ENCODE results near the gene MCU. TPM values are rescaled to one million over a fixed set of nuclear protein-coding genes. Genes with fewer than 3 reads are reported as not detected.
A peak's percentile ranks its signal among the peaks of the same experiment; 100 is the strongest.
"Not testable (repeated sequence)": the region's sequence is repeated elsewhere in the genome, so short reads cannot be mapped to it uniquely, and the experiment has no call there.

Gene MCU
- total RNA-seq (10 to 100 TPM in 1 of 2 experiments, 1 to 10 TPM in 1; 9.9 to 10.6 TPM), polyA plus RNA-seq (1 to 10 TPM; 4.1 to 9.0 (median 6.2) TPM), total RNA-seq (11.3 to 14.9 (median 13.8) reads per million in 6 experiments)

DNA sequence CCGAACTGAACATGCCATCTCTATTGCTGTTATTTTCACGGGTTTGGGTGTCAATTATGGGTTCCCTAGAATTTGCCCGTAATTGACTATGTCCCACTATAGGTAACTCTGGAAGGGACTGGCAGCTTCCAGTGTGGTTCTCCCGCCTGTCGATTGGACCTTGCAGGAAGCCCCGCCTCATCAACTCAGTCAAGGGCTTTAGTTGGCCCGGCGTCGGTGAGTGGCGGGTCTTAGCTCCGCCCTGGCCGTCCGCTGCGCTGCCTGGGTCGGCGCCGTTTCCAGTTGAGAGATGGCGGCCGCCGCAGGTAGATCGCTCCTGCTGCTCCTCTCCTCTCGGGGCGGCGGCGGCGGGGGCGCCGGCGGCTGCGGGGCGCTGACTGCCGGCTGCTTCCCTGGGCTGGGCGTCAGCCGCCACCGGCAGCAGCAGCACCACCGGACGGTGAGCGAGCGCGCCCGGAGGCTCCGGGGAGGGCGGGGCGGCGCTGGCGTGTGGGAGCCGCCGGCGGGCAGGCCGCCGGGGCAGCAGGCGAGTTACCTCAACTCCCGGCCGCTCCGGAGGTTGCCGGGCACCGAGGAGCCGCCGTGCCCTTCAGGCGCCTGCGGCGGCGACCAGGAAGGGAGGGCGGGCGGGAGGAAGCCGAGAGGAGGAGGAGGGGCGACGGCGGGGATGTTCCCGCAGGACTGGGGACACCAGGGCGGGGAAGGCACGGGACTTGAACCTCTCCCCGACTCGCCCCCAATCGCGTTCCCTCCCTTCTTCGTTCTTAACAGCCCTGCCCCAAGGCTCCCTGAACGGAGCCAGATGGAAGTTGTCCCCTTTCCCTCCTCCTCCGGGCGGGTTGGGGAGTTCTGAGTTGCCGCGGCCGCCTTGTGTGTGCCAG, at the start of gene MCU:
Gene MCU (plus strand): TSS at position 281 of the 881 bp plus-strand sequence. CDS start 9 bp downstream, at position 290.
- H3K4me3 Mint-ChIP-seq = peak within 1 kb of the TSS; percentile 85 to 96 (median 93)

DNA sequence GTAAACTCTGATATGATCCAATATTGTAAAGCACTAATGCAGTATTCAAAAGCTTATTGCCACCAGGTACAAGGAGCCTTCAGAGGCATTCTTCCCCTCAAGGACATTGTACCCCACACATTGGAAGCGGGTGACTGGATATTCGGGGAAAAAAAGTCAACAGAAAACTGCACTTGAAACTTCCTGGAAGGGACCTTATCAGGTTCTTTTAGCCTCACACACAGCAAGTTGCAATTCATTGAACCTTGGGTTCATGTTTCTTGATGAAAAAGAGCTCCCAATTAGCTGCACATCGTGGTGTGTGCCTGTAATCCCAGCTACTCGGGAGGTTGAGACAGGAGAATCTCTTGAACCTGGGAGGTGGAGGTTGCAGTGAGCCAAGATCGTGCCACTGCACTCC, 49.6 kb upstream of the MCU start:
- ATAC-seq = no peak
- Mint-ChIP-seq H3K27ac (no peak overlapping the region), H3K27me3 (peaks cover 0 to 9% (median 1%) of the 10 kb centered on the region in 5 donors), H3K4me3 (no peak overlapping the region), H3K4me1 (no peaks in the 10 kb centered on the region), H3K9me3 (no peaks in the 10 kb centered on the region), H3K36me3 (no peaks in the 10 kb centered on the region)
- no peak for DNase-seq
- POLR2A ChIA-PET = no interaction called here

More for the DNA sequence above, at the start of gene MCU:
- Mint-ChIP-seq H3K27ac (peak within 1 kb of the TSS; percentile 54 to 92 (median 88)), H3K9me3 (no peaks in the 10 kb centered on the region), H3K36me3 (no peaks in the 10 kb centered on the region), H3K4me1 (peaks cover 10 to 43% (median 34%) of the 10 kb centered on the region in 4 donors), H3K27me3 (peaks cover 0 to 10% (median 0%) of the 10 kb centered on the region in 5 donors)
- POLR2A ChIA-PET = interaction anchor here (0.5 to 1.4 kb wide), 4 partner anchors 9 to 401 kb away, joined by 4 to 7 read pairs (median 4); partner anchors contain the start of gene MICU1
- ATAC-seq (peak; percentile 93 to 94), DNase-seq (peak; percentile 88 to 96 (median 91))

DNA sequence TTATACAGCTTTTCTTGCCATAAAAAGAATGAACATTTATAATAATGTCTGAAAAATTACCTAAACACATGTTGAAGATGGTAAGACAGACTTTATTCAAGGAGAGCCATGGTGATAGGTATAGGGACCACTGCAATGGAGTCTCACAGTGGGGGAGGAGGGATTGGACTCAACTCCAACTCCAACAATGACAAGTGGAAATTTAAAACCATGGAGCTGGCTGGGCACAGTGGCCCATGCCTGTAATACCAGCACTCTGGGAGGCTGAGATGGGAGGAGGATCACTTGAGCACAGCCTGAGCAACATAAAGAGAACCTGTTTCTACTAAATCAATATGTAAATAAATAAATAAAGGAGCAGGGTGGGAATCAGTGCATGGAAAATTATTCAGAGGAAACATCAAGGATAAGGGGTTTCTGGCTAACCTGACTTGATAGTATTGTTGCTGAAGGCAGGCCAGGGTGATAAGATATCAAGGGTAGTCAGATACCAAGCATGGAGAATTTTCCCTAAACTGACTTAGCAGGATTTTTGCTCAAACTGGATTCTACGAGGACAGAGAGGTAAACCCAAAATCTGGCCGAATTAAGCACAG, 46.6 kb upstream of the MCU start:
- peaks cover 0 to 4% (median 0%) of the 10 kb centered on the region in 5 donors for H3K27me3 Mint-ChIP-seq
- H3K36me3 Mint-ChIP-seq = no peaks in the 10 kb centered on the region
- no peaks in the 10 kb centered on the region for H3K4me1 Mint-ChIP-seq
- ATAC-seq = no peak
- no peaks in the 10 kb centered on the region for H3K9me3 Mint-ChIP-seq
- POLR2A ChIA-PET = no interaction called here
- H3K4me3 Mint-ChIP-seq = no peak overlapping the region
- H3K27ac Mint-ChIP-seq = no peak overlapping the region
- no peak for DNase-seq

DNA sequence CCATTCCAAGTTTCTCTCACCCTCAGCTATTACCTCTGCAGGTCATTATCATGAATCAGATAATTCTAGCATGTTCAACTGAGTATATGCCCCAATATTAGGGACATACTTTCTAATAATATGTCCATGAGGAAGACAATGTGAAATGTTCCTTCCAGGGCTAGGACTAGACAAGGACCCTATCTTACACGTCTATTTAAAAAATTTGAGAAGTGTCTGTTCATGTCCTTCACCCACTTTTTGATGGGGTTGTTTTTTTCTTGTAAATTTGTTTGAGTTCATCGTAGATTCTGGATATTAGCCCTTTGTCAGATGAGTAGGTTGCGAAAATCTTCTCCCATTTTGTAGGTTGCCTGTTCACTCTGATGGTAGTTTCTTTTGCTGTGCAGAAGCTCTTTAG, 45.0 kb upstream of the MCU start:
- DNase-seq, H3K4me1 Mint-ChIP-seq, H3K9me3 Mint-ChIP-seq, H3K27ac Mint-ChIP-seq, H3K4me3 Mint-ChIP-seq, ATAC-seq, POLR2A ChIA-PET, H3K36me3 Mint-ChIP-seq, H3K27me3 Mint-ChIP-seq: not testable (repeated sequence)

DNA sequence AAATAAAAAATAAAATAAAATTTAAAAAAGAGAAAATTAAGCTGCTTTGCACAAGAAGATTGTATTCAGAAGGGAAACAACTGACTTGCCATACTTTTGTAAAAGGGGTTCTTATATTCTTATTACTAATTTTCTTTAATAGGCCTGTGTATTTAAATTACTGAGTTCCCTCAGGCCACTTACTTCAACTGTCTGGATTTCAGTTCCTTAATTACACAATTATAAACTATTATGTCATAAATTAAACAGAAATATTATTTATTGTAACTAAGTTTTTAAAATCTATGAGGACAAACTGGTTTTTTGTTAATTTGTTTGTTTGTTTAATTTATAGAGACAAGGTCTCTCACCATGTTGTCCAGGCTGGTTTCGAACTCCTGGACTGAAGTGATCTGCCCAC, 43.6 kb upstream of the MCU start:
- H3K4me3 Mint-ChIP-seq = no peak overlapping the region
- peaks cover 0 to 1% (median 0%) of the 10 kb centered on the region in 5 donors for H3K27me3 Mint-ChIP-seq
- H3K36me3 Mint-ChIP-seq = no peaks in the 10 kb centered on the region
- H3K27ac Mint-ChIP-seq = no peak overlapping the region
- H3K4me1 Mint-ChIP-seq = no peaks in the 10 kb centered on the region
- H3K9me3 Mint-ChIP-seq = no peaks in the 10 kb centered on the region
- no peak for DNase-seq
- POLR2A ChIA-PET = no interaction called here
- ATAC-seq = no peak

DNA sequence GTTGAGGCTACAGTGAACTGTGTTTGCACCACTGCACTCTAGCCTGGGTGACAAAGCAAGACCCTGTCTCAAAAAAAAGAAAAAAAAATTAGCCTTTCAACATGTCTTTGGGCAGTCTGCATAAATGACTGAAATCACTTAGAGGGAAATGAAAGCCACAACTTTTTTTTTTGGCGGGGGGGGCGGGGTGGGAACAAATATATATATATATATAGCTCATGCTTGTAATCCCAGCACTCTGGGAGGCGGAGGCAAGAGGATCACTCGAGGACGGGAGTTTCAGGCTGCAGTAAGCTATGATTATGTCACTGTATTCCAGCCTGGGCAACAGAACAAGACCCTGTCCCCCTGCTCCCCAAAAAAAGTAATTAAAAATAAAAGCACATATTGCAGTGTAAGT, 42.7 kb upstream of the MCU start:
- no peaks in the 10 kb centered on the region for H3K4me1 Mint-ChIP-seq
- H3K36me3 Mint-ChIP-seq = no peaks in the 10 kb centered on the region
- POLR2A ChIA-PET = no interaction called here
- H3K27me3 Mint-ChIP-seq = peaks cover 0 to 1% (median 0%) of the 10 kb centered on the region in 5 donors
- no peak overlapping the region for H3K4me3 Mint-ChIP-seq
- DNase-seq (no peak), ATAC-seq (no peak)
- no peaks in the 10 kb centered on the region for H3K9me3 Mint-ChIP-seq
- H3K27ac Mint-ChIP-seq = no peak overlapping the region

DNA sequence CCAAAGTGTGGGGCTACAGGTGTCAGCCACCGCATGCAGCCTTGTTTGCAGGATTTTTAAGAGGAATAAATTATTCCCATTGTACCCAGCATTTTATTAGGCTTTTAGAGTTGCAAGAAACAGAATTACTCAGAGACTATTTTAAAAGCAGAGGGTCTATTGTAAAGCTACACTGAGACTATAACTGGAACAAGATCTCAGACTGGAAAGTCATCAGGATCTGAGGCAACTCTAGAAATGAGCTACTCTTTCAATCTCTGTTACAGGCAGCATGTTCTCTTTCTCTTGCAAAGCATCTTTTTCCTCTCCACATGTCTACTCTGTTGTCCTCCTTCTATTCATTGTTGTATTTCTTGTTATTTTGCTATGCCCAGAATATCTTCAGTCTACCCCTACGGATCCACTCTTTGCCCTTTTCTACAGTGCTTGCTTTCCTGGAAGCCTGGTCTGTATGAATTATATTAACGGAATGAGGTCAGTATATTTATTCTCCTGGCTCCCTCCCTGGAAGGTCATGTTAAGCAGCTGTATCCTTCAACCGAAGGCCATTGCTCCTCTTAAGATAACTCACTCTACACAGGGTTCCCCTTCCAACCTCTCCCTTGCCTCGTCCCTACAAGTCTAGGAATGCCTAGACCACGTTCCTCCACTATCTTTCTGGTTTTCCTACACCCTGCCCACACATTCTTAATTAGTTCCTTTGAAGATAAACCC, 38.4 kb upstream of the MCU start:
- POLR2A ChIA-PET = interaction anchor here (0.6 kb wide), 1 partner anchor 35 kb away, joined by 5 read pairs; no protein-coding TSS in a partner anchor

GRCh38 chr10:72654720-72655119, 37.2 kb upstream of the MCU start:
- no peaks in the 10 kb centered on the region for H3K4me1 Mint-ChIP-seq
- H3K4me3 Mint-ChIP-seq = no peak overlapping the region
- no peaks in the 10 kb centered on the region for H3K9me3 Mint-ChIP-seq
- no peak overlapping the region for H3K27ac Mint-ChIP-seq
- ATAC-seq (no peak), DNase-seq (no peak)
- POLR2A ChIA-PET = no interaction called here
- H3K27me3 Mint-ChIP-seq = peaks cover 0 to 4% (median 0%) of the 10 kb centered on the region in 5 donors
- H3K36me3 Mint-ChIP-seq = no peaks in the 10 kb centered on the region

More for the DNA sequence above, 38.4 kb upstream of the MCU start:
- no peak overlapping the region for H3K4me3 Mint-ChIP-seq
- H3K4me1 Mint-ChIP-seq = no peaks in the 10 kb centered on the region
- no peak for ATAC-seq
- no peaks in the 10 kb centered on the region for H3K36me3 Mint-ChIP-seq
- H3K9me3 Mint-ChIP-seq = no peaks in the 10 kb centered on the region
- no peak overlapping the region for H3K27ac Mint-ChIP-seq
- DNase-seq = no peak
- no peaks in the 10 kb centered on the region for H3K27me3 Mint-ChIP-seq

GRCh38 chr10:72658696-72659400, 33.1 kb upstream of the MCU start:
- ATAC-seq = no peak

DNA sequence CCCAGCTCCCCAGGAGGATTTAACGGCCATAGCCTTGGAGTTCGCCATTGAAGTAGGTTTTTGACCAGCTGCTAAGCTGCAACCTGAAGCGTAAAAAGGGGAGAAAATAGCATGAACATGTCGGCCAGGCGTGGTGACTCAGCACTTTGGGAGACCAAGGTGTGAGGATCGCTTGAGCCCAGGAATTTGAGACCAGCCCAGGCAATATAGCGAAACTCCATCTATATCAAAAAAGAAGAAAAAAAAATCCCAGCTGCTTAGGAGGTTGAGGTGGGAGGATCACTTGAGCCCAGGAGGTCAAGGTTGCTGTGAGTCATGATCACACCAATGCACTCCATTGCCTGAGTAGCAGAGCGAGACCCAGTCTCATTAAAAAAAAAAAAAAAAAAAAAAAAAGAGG, 32.2 kb upstream of the MCU start:
- DNase-seq = no peak
- Mint-ChIP-seq H3K4me1 (no peaks in the 10 kb centered on the region), H3K9me3 (no peaks in the 10 kb centered on the region), H3K36me3 (no peaks in the 10 kb centered on the region), H3K27ac (no peak overlapping the region), H3K4me3 (no peak overlapping the region), H3K27me3 (peaks cover 0 to 4% (median 1%) of the 10 kb centered on the region in 5 donors)
- no peak for ATAC-seq
- POLR2A ChIA-PET = no interaction called here

More at GRCh38 chr10:72658696-72659400, 33.1 kb upstream of the MCU start:
- no peaks in the 10 kb centered on the region for H3K4me1 Mint-ChIP-seq
- POLR2A ChIA-PET = no interaction called here
- no peak overlapping the region for H3K27ac Mint-ChIP-seq
- H3K9me3 Mint-ChIP-seq = no peaks in the 10 kb centered on the region
- DNase-seq = no peak
- peaks cover 0 to 4% (median 1%) of the 10 kb centered on the region in 5 donors for H3K27me3 Mint-ChIP-seq
- H3K4me3 Mint-ChIP-seq = no peak overlapping the region
- H3K36me3 Mint-ChIP-seq = no peaks in the 10 kb centered on the region

DNA sequence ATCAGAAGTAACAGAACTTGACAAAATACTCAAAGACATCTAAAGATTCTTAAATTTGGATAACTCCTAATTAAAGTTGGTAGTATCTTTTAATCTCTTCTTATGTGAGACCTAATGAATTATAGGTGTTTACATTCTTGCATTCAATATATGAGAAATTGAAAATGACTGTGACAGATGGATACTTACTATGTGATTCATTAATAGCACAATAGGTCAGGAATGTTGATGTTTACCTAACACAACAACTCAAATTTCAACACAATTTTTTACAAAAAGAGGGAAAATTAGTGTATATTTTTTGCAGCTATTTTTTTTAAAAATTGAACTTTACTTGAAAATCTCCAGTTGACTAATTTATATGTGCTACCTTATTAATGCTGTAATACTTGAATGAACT, 31.7 kb upstream of the MCU start:
- no peak overlapping the region for H3K27ac Mint-ChIP-seq
- no peak overlapping the region for H3K4me3 Mint-ChIP-seq
- no peaks in the 10 kb centered on the region for H3K36me3 Mint-ChIP-seq
- no peak for ATAC-seq
- peaks cover 0 to 4% (median 1%) of the 10 kb centered on the region in 5 donors for H3K27me3 Mint-ChIP-seq
- no peaks in the 10 kb centered on the region for H3K9me3 Mint-ChIP-seq
- H3K4me1 Mint-ChIP-seq = no peaks in the 10 kb centered on the region
- POLR2A ChIA-PET = no interaction called here
- DNase-seq = no peak

- H3K4me1 Mint-ChIP-seq = no peaks in the 10 kb centered on the region
- H3K27ac Mint-ChIP-seq = no peak overlapping the region
- ATAC-seq (no peak), DNase-seq (no peak)
- no peak overlapping the region for H3K4me3 Mint-ChIP-seq
- H3K27me3 Mint-ChIP-seq = peaks cover 0 to 4% (median 1%) of the 10 kb centered on the region in 5 donors
- H3K9me3 Mint-ChIP-seq = no peaks in the 10 kb centered on the region
- H3K36me3 Mint-ChIP-seq = no peaks in the 10 kb centered on the region
- POLR2A ChIA-PET = no interaction called here
These were observed 30.5 kb upstream of the MCU start for GRCh38 chr10:72661431-72661830.

Data from naive thymus-derived CD8-positive, alpha-beta T cell (primary cell).